HG02884 (cell line): ENCODE results near the gene PGA5.
"Not testable (repeated sequence)": the region's sequence is repeated elsewhere in the genome, so short reads cannot be mapped to it uniquely, and the experiment has no call there.

Experiments
- ATAC-seq: cut with Tn5 transposase; IDR thresholded peaks from one replicate; pipeline ENCODE4 v1.9.1; 2021; ENCODE audit warnings: mild to moderate bottlenecking, moderate library complexity; ENCODE audit not compliant: unreplicated experiment

The PGA5 gene

GRCh38 chr11:61222692-61223091 is 18.3 kb upstream of the PGA5 start:
- not testable (repeated sequence) for ATAC-seq

GRCh38 chr11:61226457-61227137 is 14.4 kb upstream of the PGA5 start:
- not testable (repeated sequence) for ATAC-seq

GRCh38 chr11:61229458-61229857 is 11.5 kb upstream of the PGA5 start:
- ATAC-seq, result not testable (repeated sequence)

DNA sequence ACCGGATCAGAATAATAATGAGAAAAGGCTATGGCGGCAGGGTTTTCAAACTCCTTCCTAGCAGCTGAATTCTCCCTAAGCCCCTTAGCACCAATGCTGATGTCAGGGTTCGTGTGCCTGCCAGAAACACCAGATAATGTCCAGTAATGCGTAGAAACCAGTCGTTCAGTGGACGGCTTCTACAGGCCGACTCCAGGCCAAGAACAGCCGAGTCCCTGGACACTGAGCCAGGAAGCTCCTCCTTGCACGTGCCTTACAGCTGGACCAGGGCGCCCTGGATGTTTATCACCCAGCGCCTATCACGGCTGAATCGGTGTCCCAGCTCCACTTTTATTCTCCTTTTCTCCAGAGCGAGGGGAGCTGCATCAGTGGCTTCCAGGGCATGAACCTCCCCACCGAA is 9.9 kb upstream of the PGA5 start:
- not testable (repeated sequence) for ATAC-seq

DNA sequence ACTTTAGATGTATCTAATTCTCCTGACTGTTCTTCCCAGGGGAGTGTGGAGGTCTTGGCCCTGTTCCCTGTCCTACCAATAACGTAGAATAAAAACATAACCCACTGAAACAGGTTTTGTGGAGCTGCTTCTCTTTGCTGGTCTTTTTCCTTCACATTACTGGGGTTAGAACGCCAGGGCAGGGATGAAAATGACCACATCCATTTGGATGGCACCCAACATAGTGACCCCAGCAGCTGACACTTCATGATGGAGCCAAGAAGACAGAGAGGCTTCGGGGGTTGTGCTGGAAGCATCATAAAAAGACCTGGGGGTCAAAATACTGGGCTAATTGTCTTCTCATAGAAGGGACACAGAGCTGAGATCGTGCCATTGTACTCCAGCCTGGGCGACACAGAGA is 9.4 kb upstream of the PGA5 start:
- ATAC-seq, result not testable (repeated sequence)

GRCh38 chr11:61232548-61233145 is 8.3 kb upstream of the PGA5 start:
- not testable (repeated sequence) for ATAC-seq

GRCh38 chr11:61237130-61237529 is 3.8 kb upstream of the PGA5 start:
- ATAC-seq, result not testable (repeated sequence)

GRCh38 chr11:61240288-61240687 is 687 bp upstream of the PGA5 start:
- not testable (repeated sequence) for ATAC-seq

- not testable (repeated sequence) for ATAC-seq
Measured at GRCh38 chr11:61241526-61241925, 551 bp downstream of the PGA5 start.

DNA sequence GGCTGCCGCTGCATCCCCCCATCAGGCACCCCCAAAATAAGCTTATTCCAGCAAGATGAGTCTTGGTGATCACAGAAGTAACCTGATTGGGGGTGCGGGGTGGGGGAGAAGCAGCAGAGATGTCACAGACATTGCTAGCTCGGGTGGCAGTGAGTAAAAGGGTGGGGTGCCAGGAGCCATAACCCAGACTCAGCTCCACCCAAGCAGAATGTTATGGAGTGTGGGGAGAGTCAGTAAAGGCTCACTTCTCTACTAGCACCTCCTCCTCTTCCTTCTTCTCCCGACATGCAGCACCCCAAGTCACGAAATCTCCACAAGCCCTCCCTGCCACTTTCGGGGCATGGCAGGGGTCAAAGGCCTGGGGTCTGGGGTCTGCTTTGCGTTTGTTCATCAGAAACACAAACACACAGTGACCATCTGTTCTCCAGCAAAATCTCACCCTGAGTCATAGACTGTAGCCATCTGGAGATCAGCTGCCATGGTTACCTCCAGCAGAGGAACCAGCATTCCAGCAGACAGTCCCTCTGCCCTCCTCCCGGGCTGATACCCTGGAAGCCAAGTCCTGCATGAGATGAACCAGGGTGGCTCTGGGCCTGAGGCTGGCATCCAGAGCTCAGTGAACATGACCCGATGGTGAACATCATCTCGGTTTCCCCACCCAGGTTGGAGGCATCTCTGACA is 4.4 kb downstream of the PGA5 start:
- not testable (repeated sequence) for ATAC-seq

DNA sequence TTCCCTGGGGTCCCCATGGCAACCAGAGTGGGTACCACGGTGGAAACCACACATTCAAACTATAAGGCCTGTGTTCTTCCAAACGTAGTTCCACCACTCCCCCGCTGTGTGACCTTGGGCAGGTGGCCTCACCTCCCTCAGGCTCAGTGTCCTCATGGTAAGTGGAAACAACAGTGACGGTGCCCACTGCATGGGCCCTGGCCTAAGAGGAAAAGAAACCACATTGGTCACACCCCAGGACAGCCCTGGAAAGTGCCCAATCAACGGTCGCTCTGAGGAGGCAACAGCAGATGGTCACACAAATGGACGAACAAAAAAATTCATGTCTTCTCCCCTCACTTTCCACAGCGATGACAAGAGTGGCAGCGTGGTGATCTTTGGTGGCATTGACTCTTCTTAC is 7.1 kb downstream of the PGA5 start:
- ATAC-seq, result not testable (repeated sequence)

- ATAC-seq, result not testable (repeated sequence)
Measured at GRCh38 chr11:61249201-61249600, 8.2 kb downstream of the PGA5 start.

- ATAC-seq, result not testable (repeated sequence)
Measured at GRCh38 chr11:61250796-61251765, 10.1 kb downstream of the PGA5 start.

GRCh38 chr11:61252332-61252731 is 11.4 kb downstream of the PGA5 start:
- ATAC-seq, result not testable (repeated sequence)

DNA sequence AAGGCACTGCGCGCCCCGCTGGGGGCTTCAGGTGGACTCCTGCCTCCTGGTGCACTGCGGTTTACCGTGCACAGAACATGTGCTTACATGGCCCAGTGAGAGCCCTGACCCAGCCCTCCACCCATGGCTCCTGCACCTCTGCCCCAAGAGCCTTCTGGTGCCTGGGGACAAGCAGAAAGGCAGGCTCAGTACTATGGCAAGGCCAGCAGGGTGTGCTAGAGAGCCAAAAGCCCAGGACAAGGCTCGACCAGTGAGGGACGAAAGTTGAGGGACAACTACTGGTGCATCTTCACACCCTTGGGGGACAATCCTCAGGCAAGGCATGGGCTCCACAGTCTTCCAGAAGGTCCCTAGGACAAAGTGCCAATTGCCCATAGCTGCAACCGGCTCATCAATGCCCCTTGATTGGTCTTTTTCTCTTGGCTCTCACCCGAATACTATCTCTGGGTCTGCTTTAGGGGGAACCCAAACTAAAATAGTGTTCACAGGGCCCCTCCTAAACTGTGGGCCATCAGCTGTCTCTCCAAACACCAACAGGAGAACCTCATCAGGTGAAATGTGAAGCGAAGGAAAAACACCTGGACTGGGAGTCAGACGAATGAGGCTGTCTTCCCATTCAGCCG is 13.5 kb downstream of the PGA5 start:
- no peak for ATAC-seq

DNA sequence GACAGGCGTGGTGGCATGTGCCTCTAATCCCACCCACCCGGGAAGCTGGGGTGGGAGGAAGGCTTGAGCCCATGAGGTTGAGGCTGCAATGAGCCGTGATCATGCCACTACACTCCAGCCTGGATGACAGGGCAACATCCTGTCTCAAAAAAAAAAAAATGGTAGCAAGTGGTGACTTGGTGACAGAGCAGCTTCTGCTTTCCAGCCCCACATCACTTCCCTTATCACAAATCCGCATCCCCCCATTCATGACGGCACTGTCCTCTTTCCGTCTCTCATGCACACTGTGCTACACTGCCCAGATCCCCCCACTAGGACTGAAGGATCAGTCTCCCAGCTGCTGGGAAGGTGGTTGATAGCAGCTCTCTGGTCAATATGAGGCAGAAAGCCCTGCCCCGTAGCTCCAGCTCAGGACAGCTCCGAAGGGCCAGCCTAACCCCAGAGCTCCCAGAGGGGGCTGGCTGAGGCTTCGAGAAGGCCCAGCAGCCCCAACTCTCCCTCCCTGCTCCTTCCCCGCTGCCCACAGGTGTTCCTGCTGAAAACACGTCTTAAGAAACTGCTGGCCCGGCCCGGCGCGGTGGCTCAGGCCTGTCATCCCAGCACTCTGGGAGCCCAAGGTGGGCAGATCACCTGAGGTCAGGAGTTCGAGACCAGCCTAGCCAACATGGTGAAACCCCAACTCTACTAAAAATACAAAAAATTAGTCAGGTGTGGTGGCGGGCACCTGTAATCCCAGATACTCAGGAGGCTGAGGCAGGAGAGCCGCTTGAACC is 15.9 kb downstream of the PGA5 start:
- no peak for ATAC-seq

DNA sequence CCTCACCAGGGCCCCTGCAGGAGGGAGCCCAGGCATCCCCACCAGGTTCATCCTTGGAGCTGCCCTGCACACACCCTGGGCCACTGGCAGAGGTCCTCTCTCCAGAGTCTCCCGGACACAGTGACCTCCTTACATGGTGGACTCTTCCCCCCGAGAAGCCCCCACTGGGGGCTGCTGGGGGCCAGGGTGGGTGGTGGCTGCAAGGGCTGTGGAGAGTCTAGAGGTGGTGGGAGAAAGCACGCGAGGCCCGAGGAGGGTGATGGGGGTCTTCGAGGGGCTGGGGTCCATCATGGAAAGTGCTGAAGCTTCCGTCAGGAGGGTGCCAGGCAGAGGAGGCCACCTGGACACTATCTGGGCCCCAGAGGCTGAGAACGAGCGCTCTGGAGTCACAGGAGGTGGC is 17.6 kb downstream of the PGA5 start:
- ATAC-seq, result no peak

GRCh38 chr11:61259363-61259762 is 18.4 kb downstream of the PGA5 start:
- no peak for ATAC-seq

DNA sequence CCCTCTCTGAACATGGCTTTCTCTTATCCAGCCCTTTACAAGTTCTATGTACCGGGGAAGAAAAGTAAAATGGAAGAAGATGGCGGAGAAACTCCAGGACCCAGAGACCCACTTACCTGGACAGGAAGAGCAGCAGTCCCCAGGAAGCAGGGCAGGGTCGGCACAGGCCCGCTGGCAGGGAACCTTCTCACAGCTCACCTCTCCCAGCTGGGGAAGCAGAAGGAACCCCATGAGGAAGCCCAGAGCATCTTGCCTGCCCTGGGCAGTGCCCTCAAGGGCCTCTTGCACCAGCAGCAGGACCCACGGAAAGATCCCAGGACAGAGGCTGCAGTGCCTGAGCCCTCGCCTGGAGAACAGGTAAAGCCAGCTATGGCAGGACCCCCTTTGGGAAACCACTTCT is 23.4 kb downstream of the PGA5 start:
- no peak for ATAC-seq

DNA sequence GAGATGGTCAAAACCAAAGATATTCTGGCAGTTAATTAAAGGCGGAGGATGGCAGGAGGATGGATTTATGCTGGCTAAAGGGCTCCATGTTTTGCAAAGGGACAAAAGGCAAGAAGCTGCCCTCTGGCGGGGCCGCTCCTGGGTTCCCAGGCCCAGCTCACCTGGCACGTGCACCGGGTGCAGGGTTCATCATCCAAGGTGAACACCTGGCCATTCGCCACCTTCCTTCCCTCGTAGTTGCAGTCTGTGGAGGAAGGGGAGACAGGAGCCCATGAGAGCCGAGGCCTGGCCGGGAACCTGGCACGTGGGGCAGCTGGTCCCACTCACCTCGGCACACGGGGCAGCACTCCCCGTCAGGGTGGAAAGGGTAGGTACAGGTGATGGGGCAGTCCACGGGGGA is 23.8 kb downstream of the PGA5 start:
- no peak for ATAC-seq
